AG20443 (cell line): ENCODE measurements around the gene DCHS2.
A peak's percentile ranks its signal among the peaks of the same experiment; 100 is the strongest.

Experiments used
- DNase-seq: peaks from one replicate; pipeline ENCODE4 v3.0.0; 2012; ENCODE audit warnings: low spot score, mixed read lengths

Gene DCHS2

DNA sequence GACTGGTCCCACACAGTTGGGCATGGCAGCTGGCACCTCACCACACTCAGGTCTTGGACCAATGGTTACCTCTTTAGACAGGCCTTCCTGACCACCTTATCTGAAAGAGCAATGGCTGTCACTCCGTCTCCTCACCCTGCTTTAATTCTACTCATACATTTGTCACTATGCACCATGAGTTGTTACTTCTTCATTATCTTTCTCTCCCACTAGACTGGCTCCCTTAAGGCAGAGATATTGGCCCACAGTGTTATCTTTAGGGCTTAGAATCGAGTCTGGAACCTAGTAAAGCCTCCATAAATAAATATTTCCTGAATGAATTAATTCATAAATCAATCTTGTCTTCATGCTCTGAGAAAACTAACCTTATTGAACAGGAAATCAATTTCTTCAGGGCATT lies 46.6 kb downstream of the DCHS2 start:
- DNase-seq, result no peak

- DNase-seq, result no peak
These were observed 49.6 kb downstream of the DCHS2 start for GRCh38 chr4:154441982-154442381.

DNA sequence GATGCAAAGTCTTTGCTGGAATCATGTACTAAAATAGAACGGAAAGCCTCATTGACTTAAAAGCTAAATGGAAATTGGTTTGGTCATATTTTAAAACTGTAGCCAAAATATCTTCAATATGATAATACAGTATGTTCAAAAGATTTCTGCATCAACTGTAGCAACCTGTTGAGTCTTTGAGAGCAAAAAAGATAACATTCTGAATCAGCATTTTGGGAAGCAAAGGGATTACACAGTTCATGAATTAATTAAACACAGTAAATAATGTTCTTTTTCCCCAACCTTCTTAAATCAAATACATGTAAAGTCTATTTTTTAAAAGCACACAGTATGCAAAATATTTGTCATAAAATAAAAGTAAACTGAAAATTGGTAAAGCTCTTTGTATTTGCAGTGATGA lies 50.5 kb downstream of the DCHS2 start:
- no peak for DNase-seq

GRCh38 chr4:154439224-154439623 lies 52.4 kb downstream of the DCHS2 start:
- DNase-seq, result no peak

DNA sequence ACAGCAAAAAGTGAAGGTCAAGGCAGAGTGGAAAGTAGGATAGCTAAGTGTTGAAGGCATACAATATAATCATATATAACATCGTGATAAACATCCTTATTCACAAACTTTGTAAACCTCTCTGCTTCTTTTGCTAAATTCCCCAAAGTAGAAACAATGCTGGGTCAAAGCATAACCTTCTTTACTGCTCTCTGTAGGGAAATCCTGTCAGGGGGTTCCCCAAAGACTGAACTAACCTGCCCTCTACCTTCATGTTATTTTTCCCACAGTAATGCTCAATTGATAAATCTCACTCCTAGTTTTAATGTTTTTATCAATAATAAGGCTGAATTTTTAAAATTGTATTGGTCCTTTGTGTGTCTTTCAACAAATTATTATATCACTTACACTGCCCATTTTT lies 55.7 kb downstream of the DCHS2 start:
- DNase-seq, result no peak

GRCh38 chr4:154433543-154433942 lies 58.1 kb downstream of the DCHS2 start:
- DNase-seq, result no peak

GRCh38 chr4:154429176-154429575 lies 62.4 kb downstream of the DCHS2 start:
- no peak for DNase-seq

DNA sequence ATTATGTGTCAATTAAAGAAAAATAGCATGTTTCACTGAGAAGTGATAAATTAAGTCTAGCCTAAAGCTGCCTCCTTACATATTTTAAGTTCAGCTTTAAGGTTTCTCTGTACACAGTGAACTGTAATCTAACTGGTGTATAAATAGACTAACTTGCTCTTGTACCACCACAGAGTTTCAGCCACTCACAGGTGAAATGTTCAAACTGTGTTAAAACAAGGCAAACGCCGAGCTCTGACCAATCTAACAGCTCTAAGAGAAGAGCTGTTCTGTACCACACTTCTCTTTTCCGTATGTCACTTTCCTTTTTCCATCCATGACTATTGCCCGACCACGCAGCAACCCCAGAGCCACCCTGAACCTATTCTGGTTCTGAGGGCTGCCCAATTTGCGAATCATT lies 64.5 kb downstream of the DCHS2 start:
- no peak for DNase-seq

DNA sequence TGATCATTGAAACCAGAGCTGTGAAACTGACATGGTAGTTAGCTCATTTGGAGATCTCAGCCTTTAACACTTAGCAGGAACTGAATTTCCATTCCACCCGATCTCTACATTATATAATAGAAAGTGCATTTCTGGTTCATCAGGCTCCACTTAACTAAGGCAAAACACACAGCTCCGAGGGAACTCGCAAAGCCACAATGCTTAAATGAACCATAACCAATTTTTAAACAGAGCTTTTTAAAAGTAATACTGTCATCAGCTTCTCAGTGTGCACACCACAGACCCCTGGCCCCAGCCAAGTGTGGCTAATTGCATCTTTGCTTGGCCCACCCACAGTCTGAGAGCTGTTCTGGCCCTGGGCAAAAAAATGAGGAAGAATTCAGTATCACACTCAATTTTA lies 66.1 kb downstream of the DCHS2 start:
- DNase-seq, result no peak

DNA sequence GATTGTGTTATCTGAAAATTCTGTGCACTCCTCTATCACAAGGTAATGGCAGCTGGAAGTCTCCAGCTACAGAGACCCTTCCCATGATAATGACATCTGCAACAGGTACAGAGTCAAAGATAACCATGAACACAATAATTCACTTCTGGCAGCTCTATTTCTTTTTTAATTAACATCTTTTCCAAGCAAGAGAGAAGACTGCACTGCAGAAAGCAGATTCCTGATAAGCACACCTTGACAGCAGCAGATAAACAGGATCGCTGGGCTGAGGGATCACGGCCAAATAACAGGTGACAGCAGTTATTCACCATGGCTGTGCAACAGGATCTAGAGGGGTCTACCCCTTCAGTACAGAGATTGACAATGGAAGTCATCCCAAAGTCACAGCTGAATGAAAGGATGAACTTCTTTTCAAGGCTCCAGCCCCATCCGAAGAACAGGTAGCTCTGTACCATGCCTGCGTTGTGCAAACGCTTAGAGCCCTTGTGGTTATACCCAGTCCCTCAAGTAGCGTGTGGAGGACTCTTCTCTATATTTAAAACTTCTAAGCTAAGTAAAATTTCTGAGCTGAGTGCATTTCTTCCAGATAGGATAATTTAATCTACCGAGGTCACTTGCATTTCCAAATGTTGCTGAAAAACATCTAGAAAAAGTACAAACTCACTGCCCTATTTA lies 66.7 kb downstream of the DCHS2 start:
- no peak for DNase-seq

- no peak for DNase-seq
These were observed 69.4 kb downstream of the DCHS2 start for GRCh38 chr4:154422152-154422551.

- DNase-seq, result no peak
These were observed 70.0 kb downstream of the DCHS2 start for GRCh38 chr4:154421618-154422017.

GRCh38 chr4:154417373-154417673 lies 74.3 kb downstream of the DCHS2 start:
- no peak for DNase-seq

- DNase-seq, result no peak
These were observed 75.4 kb downstream of the DCHS2 start for GRCh38 chr4:154416190-154416547.

DNA sequence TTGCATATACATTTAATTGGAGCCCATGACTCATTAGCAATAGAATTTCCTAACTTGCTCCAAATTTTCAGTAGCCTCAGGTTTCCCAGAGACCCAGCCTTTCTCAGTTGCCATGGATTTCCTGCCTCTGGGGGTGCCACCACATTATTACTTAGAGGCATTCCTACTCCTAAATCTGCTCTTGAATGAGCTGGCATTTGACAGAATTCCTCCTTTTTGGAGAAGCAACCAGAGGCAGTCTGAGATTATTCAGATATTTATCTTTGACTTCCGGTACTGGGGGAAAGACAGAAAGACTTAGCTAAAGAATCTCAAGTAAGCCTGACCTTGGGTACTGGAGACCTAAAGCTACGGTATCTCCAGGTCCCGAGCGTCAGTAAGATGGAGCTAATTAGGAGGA lies 76.3 kb downstream of the DCHS2 start:
- DNase-seq, result no peak

DNA sequence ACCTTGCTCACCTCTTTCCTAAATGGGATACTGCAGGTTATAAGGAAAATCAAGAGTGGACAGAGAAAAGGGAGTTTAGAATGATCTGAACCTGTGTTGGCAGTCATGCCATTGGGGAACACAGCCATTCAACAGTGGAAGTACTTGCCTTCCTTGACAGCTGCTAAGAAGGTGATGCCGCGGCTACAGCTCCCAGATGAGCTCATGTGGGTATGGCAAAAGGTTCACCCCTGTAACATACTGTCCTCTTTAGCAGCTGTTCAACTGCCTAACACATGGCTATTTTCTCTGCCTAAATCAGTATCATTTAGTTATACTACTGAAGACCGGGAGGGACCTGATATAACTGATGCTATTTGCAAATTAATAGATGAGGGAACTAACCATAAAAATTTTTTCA lies 76.8 kb downstream of the DCHS2 start:
- no peak for DNase-seq

GRCh38 chr4:154414371-154414770 lies 77.2 kb downstream of the DCHS2 start:
- no peak for DNase-seq

DNA sequence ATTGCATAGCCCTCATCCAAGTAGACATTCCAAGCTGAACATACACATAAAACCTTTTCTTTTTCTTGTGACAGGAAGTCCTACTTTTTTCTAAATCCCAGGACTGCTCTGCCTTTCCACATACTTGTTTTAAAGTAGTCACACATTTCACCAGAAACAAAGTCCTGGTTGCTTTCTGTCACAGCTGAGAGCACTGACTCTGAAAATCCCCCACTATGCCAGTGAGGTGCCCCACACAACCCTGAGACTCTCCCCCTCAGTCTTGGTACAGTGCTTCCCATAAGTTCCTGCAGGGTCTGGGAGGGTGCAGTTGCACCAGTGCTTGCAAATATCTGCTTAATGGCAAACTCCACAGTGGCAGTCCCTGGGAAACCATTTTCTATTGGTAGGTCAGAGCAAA lies 84.2 kb downstream of the DCHS2 start:
- DNase-seq, result no peak

DNA sequence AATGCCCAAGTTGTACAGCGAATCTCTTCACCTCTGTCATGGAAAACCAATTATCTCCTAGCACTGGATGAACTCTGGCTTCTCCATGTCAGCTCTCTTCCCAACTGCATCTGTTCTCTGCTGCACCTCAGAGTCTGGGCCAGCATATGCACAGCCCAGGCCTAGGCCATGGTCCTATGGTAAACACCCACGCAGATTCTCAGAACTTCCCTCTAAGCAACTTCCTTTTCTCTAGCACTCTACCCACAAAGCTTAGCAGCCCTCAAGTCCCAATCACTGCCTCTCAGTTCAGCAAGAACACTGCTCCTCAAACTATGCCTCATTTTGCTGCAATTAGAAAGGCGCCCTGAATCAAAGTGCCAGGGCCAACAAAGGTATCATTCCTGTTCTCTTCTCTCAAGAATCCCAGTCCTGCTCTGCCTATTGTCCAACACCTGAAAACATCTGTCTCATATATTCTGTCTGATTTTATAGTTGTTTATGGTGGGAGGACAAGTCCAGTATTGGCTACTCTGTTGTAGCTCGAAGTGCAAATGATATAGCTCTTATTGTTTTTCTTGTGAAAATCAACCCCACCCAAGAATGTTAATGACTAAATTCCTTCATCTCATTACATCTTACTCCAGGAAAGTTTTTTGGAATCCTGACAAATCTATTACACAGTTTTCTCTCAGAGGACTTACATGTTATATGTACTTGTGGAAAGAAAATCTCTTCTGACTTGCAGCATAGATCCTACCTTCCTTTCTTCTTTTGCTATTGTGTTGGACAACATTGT lies 85.4 kb downstream of the DCHS2 start:
- no peak for DNase-seq

- peak; percentile 52 for DNase-seq
These were observed 92.2 kb downstream of the DCHS2 start for GRCh38 chr4:154399259-154399974.

GRCh38 chr4:154390324-154390723 lies 101.3 kb downstream of the DCHS2 start:
- no peak for DNase-seq

- DNase-seq, result no peak
These were observed 102.5 kb downstream of the DCHS2 start for GRCh38 chr4:154389148-154389547.

GRCh38 chr4:154384012-154384411 lies 107.6 kb downstream of the DCHS2 start:
- DNase-seq, result no peak
